Progenitor cell of endocrine pancreas (in vitro differentiated cells): ENCODE results near the gene ERN1. TPM values are rescaled to one million over a fixed set of nuclear protein-coding genes. Genes with fewer than 3 reads are reported as not detected.

Experiments used
- DNase-seq: peaks from one replicate; pipeline ENCODE4 v3.0.0; 2021; ENCODE audit warnings: low spot score; ENCODE audit not compliant: unreplicated experiment
- H3K27ac Mint-ChIP-seq: 2 replicates; pipeline ENCODE4 v1.8.0; 2021; ENCODE audit warnings: mild to moderate bottlenecking, moderate library complexity, mixed read lengths
- H3K27me3 Mint-ChIP-seq: 2 replicates; pipeline ENCODE4 v1.8.0; 2021; ENCODE audit warnings: mixed read lengths
- H3K36me3 Mint-ChIP-seq: 2 replicates; pipeline ENCODE4 v1.8.0; 2022; ENCODE audit warnings: mixed read lengths; ENCODE audit not compliant: insufficient read depth
- H3K4me1 Mint-ChIP-seq: 2 replicates; pipeline ENCODE4 v1.8.0; 2021; ENCODE audit warnings: low read depth, mixed read lengths
- H3K4me3 Mint-ChIP-seq: 2 replicates; pipeline ENCODE4 v1.8.0; 2021; ENCODE audit warnings: low read depth, mild to moderate bottlenecking, moderate library complexity, mixed read lengths
- H3K9me3 Mint-ChIP-seq: 2 replicates; pipeline ENCODE4 v1.8.0; 2021; ENCODE audit warnings: low read depth, mixed read lengths
- total RNA-seq: library from RNA; stranded (reverse); gene quantifications from 2 replicates; pipeline ENCODE4 v1.2.1, GENCODE V29; 2021
- TF ChIP-seq, protein P1 (sequence below): fragments of 200-600 bp; sonication (generic); IDR thresholded peaks from one replicate; pipeline ENCODE4 v1.5.0; 2021; ENCODE audit warnings: antibody characterized with exemption, mild to moderate bottlenecking; ENCODE audit not compliant: unreplicated experiment

ERN1 gene
- total RNA-seq, 1 donor from 2014 or later: 43.1 TPM

DNA sequence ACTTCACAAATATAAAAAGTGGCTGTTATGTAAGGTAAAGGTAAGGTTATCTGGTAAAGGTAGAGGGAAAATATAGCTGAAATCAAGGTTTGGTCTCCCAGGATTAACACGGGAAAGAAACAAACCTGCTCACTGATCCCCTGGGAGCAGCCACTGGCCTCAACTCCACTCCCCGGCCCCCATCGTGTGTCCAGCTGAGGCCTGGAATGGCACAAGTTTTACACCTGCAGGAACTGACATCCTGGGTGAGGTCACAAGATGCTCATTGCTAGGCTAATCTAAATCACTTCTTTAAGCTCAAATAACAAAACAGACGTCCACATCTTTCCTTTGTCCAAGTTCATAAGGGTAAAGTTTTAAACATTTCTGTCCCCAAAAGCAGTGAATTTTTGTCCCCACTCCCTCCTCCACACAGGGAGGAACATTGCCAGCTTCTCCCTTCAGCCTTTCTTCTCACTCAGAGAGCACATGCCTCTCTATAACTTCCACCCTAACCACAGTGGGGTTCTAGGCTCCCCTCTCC is 46.3 kb downstream of the ERN1 start:
- TF ChIP-seq, protein P1, sequence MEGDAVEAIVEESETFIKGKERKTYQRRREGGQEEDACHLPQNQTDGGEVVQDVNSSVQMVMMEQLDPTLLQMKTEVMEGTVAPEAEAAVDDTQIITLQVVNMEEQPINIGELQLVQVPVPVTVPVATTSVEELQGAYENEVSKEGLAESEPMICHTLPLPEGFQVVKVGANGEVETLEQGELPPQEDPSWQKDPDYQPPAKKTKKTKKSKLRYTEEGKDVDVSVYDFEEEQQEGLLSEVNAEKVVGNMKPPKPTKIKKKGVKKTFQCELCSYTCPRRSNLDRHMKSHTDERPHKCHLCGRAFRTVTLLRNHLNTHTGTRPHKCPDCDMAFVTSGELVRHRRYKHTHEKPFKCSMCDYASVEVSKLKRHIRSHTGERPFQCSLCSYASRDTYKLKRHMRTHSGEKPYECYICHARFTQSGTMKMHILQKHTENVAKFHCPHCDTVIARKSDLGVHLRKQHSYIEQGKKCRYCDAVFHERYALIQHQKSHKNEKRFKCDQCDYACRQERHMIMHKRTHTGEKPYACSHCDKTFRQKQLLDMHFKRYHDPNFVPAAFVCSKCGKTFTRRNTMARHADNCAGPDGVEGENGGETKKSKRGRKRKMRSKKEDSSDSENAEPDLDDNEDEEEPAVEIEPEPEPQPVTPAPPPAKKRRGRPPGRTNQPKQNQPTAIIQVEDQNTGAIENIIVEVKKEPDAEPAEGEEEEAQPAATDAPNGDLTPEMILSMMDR: no peak
- no peak for DNase-seq
- Mint-ChIP-seq H3K4me1 (peaks cover 18% of the 10 kb centered on the region), H3K4me3 (no peak overlapping the region), H3K27me3 (no peaks in the 10 kb centered on the region), H3K36me3 (peaks cover 3% of the 10 kb centered on the region), H3K27ac (no peak overlapping the region), H3K9me3 (no peaks in the 10 kb centered on the region)

DNA sequence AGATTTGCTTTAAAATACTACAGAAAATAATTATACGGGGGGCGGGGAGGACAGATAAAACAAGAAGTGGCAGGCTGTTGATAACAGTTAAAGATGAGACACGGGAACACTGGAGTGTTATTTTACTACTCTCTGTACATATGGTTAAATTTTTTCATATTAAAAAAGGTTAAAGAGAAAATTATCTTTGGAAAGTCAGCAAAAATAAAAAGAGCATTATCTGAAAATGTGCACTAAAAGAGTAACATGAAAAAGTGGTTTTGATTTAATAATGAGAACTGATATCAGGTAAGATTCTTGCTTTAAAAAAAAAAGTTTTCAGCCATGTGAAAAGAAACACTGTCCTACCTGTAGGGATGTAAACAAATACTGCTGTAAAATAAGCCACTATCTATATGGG is 46.9 kb downstream of the ERN1 start:
- Mint-ChIP-seq H3K9me3 (peaks cover 1% of the 10 kb centered on the region), H3K4me3 (peak overlapping the region; percentile 33), H3K27me3 (no peaks in the 10 kb centered on the region), H3K4me1 (peaks cover 13% of the 10 kb centered on the region), H3K36me3 (peaks cover 4% of the 10 kb centered on the region), H3K27ac (peak overlapping the region; percentile 94)
- no peak for DNase-seq
- TF ChIP-seq, protein P1: no peak

DNA sequence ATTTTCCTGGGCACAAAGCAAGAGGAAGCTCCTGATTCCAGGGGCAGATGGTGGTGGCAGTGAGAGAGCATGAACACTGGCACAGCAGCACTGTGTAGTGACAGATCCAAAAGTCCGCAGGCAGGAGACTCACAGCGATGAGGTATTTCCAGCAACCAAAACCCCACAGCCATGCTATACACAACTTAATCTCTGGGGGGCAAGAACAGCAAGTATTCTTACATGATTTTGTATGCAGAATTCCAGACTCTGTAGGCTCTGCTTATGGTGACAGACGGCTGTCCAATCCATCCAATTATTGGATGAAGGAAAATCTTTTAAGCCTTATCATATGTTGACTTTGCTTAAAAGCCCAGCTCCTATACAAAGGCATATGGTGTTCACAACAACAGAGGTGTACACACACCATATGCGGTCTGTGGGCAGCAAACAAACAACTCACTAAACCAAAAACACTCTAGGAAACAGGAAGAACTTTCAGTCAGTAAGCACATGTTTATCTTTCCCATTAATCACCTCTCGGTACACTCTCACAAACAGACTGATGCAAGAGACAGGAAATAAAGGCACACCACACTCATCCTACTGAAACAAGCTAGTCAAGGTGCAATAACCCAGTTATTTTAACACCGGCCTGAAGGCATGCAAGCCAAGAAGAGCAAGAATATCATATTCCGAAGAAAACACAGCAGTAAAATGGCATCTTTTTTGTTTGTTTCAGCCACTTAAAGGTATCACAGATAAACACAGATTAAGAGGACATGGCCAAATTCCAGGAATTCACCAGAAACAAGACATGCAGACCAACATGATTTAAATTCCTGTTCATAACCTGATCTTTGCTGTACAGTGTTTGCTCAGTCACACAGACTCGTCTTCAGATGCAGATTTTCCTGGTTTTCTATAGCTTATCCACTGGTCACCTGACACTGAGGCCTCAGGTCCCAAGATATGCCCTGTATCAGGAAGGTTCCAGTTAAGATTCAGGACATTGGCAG is 47.8 kb downstream of the ERN1 start:
- Mint-ChIP-seq H3K4me3 (peak overlapping the region; percentile 33), H3K4me1 (peaks cover 14% of the 10 kb centered on the region), H3K27ac (peak overlapping the region; percentile 94), H3K36me3 (peaks cover 7% of the 10 kb centered on the region), H3K27me3 (no peaks in the 10 kb centered on the region), H3K9me3 (peaks cover 3% of the 10 kb centered on the region)
- no peak for DNase-seq
- TF ChIP-seq, protein P1: no peak

DNA sequence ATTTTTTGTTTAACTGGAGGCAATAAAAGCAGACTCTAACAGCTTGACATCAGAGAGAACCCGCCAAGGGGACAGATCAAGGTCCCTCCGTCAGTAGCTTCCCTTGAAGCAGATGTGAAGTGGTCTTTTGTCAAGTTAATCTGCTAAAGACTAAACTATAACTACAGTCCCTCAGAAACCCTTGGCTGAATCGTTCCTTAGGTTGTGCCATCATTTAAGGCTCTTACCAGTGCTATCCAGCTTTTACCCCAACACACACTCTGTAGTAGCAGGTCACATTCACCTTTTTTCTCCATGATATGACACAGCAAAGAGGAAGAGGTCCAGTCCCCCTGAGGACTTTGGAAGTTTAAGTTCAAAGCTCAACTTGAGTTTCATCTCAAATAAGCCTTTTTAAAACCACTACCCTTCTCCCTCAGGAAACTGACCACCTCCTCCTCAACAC is 49.7 kb downstream of the ERN1 start:
- no peak for DNase-seq
- Mint-ChIP-seq H3K27me3 (no peaks in the 10 kb centered on the region), H3K27ac (peak overlapping the region; percentile 7), H3K4me3 (no peak overlapping the region), H3K4me1 (peaks cover 28% of the 10 kb centered on the region), H3K9me3 (peaks cover 3% of the 10 kb centered on the region), H3K36me3 (peaks cover 12% of the 10 kb centered on the region)
- TF ChIP-seq, protein P1: no peak

DNA sequence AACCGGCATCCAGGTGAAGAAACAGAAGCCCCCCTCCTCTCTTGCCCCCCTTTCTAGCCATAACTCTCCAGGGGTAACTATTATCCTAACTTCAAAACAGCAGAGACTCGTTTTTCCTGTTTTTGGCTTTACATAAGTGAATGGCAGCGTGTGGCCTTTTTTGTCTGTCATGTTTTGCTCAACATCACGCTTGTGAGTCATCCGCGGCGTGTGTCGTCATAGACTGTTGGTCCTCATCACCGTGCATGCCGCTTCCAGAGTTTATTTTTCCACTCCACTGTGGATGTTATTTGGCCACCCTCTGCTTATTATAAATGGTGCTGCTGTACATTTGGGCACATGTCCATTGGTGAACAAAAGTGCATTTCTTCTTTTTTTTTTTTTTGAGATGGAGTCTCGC is 52.6 kb downstream of the ERN1 start:
- peak overlapping the region; percentile 24 for H3K27ac Mint-ChIP-seq
- TF ChIP-seq, protein P1: no peak
- no peak for DNase-seq
- H3K36me3 Mint-ChIP-seq: peaks cover 17% of the 10 kb centered on the region
- peaks cover 46% of the 10 kb centered on the region for H3K4me1 Mint-ChIP-seq
- no peaks in the 10 kb centered on the region for H3K27me3 Mint-ChIP-seq
- no peak overlapping the region for H3K4me3 Mint-ChIP-seq
- H3K9me3 Mint-ChIP-seq: peaks cover 3% of the 10 kb centered on the region
